ENCODE data around the gene AMACR. TPM values are rescaled to one million over a fixed set of nuclear protein-coding genes. Genes with fewer than 3 reads are reported as not detected.

The AMACR gene
- total and polyA plus RNA-seq, 2 donors (not counting 3 experiments of a cell fraction or from before 2014, with no cell fraction given): 6.7 to 8.7 TPM

DNA sequence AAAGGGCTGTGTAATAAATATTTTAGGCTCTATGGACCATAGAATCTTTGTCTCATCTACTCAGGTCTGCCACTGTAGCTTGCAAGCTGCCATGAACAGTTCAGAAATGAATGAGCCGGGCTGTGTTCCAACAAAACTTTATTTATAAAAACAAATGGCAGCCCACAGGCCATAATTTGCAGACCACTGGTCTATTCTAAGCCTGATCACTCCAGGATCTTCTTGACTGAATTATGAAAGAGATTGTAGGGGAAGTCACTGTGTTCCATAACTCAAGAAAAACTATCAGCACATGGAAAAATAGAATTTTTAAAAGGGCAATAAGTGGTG, 46.5 kb upstream of the AMACR start:
- FAIRE-seq (no peak), DNase-seq (ENCODE audit: low read depth, low spot score) (no peak)
- no peaks in the 10 kb centered on the region for H3K9me1 ChIP-seq (replicated peaks; ENCODE audit: control insufficient read depth, extremely low read depth, insufficient read depth, low read length)
- H3K36me3 ChIP-seq (ENCODE audit: control insufficient read depth in 2 of 2, extremely low read depth in 1 of 2, insufficient read depth in 2 of 2, low read length in 2 of 2): no peaks in the 10 kb centered on the region
- no peaks in the 10 kb centered on the region for H3K27me3 ChIP-seq (ENCODE audit: control insufficient read depth in 2 of 2, insufficient read depth in 2 of 2, low read length in 2 of 2)
- no peaks in the 10 kb centered on the region for H3K79me2 ChIP-seq (ENCODE audit: control insufficient read depth, insufficient read depth, low read length)
- no peak overlapping the region for H3K27ac ChIP-seq (ENCODE audit: insufficient read depth, low read depth, low read length)
- H3K4me2 ChIP-seq (ENCODE audit: insufficient read depth, low read length): no peak overlapping the region
- TF ChIP-seq GATA2 (IDR thresholded peaks at IDR 0.05; ENCODE audit: insufficient read depth, insufficient read length, low read depth, low read length) (no peak), POLR2A (IDR thresholded peaks at IDR 0.05; ENCODE audit: low read depth, low read length) (no peak), JUN (IDR thresholded peaks at IDR 0.05; ENCODE audit: borderline replicate concordance, insufficient read depth, insufficient read length, low read depth) (no peak), FOS (IDR thresholded peaks at IDR 0.05; ENCODE audit: borderline replicate concordance, insufficient read depth, low read length) (no peak), MYC (IDR thresholded peaks at IDR 0.05; ENCODE audit: low read depth, low read length) (no peak), EZH2 (IDR thresholded peaks at IDR 0.05; ENCODE audit: borderline replicate concordance, low read depth, low read length, severe bottlenecking) (no peak), POLR2AphosphoS5 (IDR thresholded peaks at IDR 0.05; ENCODE audit: insufficient read depth, low read depth, low read length) (no peak)
- TF ChIP-seq, protein P1, sequence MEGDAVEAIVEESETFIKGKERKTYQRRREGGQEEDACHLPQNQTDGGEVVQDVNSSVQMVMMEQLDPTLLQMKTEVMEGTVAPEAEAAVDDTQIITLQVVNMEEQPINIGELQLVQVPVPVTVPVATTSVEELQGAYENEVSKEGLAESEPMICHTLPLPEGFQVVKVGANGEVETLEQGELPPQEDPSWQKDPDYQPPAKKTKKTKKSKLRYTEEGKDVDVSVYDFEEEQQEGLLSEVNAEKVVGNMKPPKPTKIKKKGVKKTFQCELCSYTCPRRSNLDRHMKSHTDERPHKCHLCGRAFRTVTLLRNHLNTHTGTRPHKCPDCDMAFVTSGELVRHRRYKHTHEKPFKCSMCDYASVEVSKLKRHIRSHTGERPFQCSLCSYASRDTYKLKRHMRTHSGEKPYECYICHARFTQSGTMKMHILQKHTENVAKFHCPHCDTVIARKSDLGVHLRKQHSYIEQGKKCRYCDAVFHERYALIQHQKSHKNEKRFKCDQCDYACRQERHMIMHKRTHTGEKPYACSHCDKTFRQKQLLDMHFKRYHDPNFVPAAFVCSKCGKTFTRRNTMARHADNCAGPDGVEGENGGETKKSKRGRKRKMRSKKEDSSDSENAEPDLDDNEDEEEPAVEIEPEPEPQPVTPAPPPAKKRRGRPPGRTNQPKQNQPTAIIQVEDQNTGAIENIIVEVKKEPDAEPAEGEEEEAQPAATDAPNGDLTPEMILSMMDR (IDR thresholded peaks at IDR 0.05; ENCODE audit: extremely low read depth in 1 of 2, insufficient read depth in 1 of 2, low read depth in 1 of 2, low read length in 2 of 2): no peak
- TF ChIP-seq, protein P2, sequence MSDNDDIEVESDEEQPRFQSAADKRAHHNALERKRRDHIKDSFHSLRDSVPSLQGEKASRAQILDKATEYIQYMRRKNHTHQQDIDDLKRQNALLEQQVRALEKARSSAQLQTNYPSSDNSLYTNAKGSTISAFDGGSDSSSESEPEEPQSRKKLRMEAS (IDR thresholded peaks at IDR 0.05; ENCODE audit: insufficient read depth, insufficient read length): no peak
- H3K9me3 ChIP-seq (replicated peaks; ENCODE audit: control insufficient read depth, insufficient read depth, low read length): no peaks in the 10 kb centered on the region
- CTCF ChIA-PET: no interaction called here
- dilution Hi-C loops (cut with MboI; ENCODE audit: extremely low pct_ligation_motif_present, low sequenced_read_pairs) (no loop called here), intact Hi-C loops (cut with micrococcal nuclease) (no loop called here)
- peaks cover 8% of the 10 kb centered on the region for H3K4me1 ChIP-seq (ENCODE audit: control insufficient read depth, extremely low read depth, insufficient read depth, low read length)
- BruUV-seq (replicated peaks): no TSS peak
- no peak overlapping the region for H2AFZ ChIP-seq (ENCODE audit: low read depth, low read length)
- POLR2A ChIA-PET: no interaction called here
- H3K4me3 ChIP-seq (replicated peaks in 1 of 3; ENCODE audit: insufficient read depth in 1 of 3, low read depth in 1 of 3, low read length in 3 of 3): no peak overlapping the region
- H4K20me1 ChIP-seq (replicated peaks; ENCODE audit: control insufficient read depth, extremely low read depth, insufficient read depth, low read length): no peaks in the 10 kb centered on the region
- no peak overlapping the region for H3K9ac ChIP-seq (replicated peaks; ENCODE audit: extremely low read depth, insufficient read depth, low read length)
